ENCODE results near the gene RASSF5. TPM values are rescaled to one million over a fixed set of nuclear protein-coding genes. Genes with fewer than 3 reads are reported as not detected.

RASSF5 gene
- total RNA-seq, 4 donors from 2014 or later, result 6.6 to 23.0 (median 10.5) TPM

DNA sequence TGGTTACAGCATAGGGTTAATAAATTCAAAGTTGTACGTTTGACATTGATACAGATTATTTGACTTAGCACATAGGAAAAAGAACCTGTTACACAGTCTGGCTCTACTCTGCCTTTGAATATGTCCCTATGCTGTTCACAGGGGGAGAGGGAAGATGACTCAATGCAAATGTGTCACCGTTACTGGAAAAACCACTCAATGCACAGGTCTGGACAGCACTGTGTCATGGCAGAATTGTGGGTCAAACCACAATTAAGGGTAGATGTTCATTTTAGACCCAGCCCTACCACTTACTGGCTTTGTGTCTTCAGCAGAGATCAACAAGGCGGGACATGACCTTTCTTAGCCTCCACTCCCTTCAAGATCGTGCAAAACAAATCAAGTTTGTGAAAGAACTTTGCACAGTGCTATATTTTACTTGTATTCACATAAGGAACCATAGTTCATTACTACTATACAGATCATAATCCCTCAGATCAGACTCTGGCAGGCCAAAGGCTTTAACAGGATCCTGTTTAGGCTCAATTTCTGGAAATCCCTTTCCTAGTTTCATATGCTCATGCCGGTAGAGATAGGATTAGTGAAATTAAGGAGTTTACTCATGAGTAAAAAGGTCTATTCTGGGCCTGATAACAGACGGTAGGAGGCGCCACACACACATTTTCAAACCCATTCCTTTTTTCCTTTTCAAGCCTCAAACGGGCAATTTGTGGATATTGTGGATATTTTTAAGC lies 82.9 kb downstream of the RASSF5 start:
- DNase-seq (ENCODE audit: extremely low spot score), result no peak
- Histone ChIP-seq H3K9me3 (no peaks in the 10 kb centered on the region), H3K4me3 (no peak overlapping the region), H3K36me3 (peaks cover 40 to 100% (median 89%) of the 10 kb centered on the region in 4 donors), H3K27me3 (no peaks in the 10 kb centered on the region), H3K27ac (replicated peaks in 1 of 4) (peak overlapping the region in 2 of 4 donors; percentile 5 to 64), H3K4me1 (peaks cover 0 to 36% (median 28%) of the 10 kb centered on the region in 4 donors)
- intact Hi-C loops (cut with DNase I), result no loop called here
- no peak for TF ChIP-seq POLR2A (IDR thresholded peaks at IDR 0.05; ENCODE audit: low read depth)
- TF ChIP-seq, protein P1, sequence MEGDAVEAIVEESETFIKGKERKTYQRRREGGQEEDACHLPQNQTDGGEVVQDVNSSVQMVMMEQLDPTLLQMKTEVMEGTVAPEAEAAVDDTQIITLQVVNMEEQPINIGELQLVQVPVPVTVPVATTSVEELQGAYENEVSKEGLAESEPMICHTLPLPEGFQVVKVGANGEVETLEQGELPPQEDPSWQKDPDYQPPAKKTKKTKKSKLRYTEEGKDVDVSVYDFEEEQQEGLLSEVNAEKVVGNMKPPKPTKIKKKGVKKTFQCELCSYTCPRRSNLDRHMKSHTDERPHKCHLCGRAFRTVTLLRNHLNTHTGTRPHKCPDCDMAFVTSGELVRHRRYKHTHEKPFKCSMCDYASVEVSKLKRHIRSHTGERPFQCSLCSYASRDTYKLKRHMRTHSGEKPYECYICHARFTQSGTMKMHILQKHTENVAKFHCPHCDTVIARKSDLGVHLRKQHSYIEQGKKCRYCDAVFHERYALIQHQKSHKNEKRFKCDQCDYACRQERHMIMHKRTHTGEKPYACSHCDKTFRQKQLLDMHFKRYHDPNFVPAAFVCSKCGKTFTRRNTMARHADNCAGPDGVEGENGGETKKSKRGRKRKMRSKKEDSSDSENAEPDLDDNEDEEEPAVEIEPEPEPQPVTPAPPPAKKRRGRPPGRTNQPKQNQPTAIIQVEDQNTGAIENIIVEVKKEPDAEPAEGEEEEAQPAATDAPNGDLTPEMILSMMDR (IDR thresholded peaks at IDR 0.05), result peak in 1 of 3 experiments; percentile 23
- 66% methylated on average over 8 of the region's 8 CpGs for WGBS

DNA sequence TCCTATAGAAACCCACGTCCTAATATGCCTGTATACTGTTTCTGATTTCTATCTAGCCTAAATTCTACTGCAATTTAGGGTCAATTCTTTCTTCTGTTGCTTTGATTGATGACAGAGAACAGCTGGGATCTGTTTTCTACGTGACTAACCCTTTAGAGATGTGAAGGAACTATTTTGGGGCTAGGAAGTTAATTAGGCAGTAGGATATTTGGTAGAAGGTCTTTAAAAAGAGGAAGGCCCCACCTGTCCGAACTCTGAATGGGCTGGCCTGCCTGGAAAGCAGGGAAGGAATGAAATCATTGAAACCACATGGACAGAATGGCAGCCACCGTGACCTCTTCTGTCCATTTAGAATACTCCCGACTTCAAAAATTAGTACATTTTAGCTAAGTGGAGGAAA lies 83.9 kb downstream of the RASSF5 start:
- H3K27me3 ChIP-seq, result no peaks in the 10 kb centered on the region
- no peak for TF ChIP-seq POLR2AphosphoS5 (IDR thresholded peaks at IDR 0.05)
- TF ChIP-seq EP300 (IDR thresholded peaks at IDR 0.05), result no peak
- no peak for TF ChIP-seq POLR2A (IDR thresholded peaks at IDR 0.05; ENCODE audit: low read depth)
- TF ChIP-seq, protein P1 (IDR thresholded peaks at IDR 0.05), result no peak
- H3K36me3 ChIP-seq, result peaks cover 50 to 100% (median 90%) of the 10 kb centered on the region in 4 donors
- intact Hi-C loops (cut with DNase I), result no loop called here
- no peak overlapping the region for H3K4me3 ChIP-seq
- H3K4me1 ChIP-seq, result peaks cover 0 to 36% (median 28%) of the 10 kb centered on the region in 4 donors
- 71% methylated on average over 5 of the region's 5 CpGs for WGBS
- no peak for DNase-seq (ENCODE audit: extremely low spot score)
- no peaks in the 10 kb centered on the region for H3K9me3 ChIP-seq
- H3K27ac ChIP-seq (replicated peaks in 1 of 4), result no peak overlapping the region

DNA sequence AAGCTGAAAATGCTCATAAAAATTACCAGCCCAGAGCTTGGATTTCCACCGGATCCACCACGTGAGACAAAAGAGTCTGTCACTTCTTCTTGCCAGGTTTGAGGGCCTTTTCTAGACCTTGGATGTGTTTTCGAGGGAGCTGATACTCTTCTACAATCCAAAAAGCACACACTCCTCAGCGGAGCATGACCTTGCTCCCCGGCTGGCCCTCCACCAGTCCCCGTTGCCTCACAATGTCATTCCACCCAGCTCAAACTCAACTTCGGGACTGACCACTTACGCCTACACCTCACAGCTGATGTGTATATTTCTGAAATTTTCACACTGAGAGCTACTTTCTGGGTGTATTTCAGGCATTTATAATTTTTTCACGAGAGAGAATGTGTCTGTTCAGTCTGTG lies 84.4 kb downstream of the RASSF5 start:
- DNase-seq (ENCODE audit: extremely low spot score), result no peak
- H3K9me3 ChIP-seq, result no peaks in the 10 kb centered on the region
- WGBS, result 85% methylated on average over 9 of the region's 9 CpGs
- peaks cover 53 to 100% (median 90%) of the 10 kb centered on the region in 4 donors for H3K36me3 ChIP-seq
- no peak for TF ChIP-seq EP300 (IDR thresholded peaks at IDR 0.05)
- TF ChIP-seq, protein P1 (IDR thresholded peaks at IDR 0.05), result no peak
- no peak for TF ChIP-seq POLR2AphosphoS5 (IDR thresholded peaks at IDR 0.05)
- no peak for TF ChIP-seq POLR2A (IDR thresholded peaks at IDR 0.05; ENCODE audit: low read depth)
- no peak overlapping the region for H3K4me3 ChIP-seq
- peaks cover 0 to 33% (median 27%) of the 10 kb centered on the region in 4 donors for H3K4me1 ChIP-seq
- intact Hi-C loops (cut with DNase I), result no loop called here
- no peak overlapping the region for H3K27ac ChIP-seq (replicated peaks in 1 of 4)
- no peaks in the 10 kb centered on the region for H3K27me3 ChIP-seq

DNA sequence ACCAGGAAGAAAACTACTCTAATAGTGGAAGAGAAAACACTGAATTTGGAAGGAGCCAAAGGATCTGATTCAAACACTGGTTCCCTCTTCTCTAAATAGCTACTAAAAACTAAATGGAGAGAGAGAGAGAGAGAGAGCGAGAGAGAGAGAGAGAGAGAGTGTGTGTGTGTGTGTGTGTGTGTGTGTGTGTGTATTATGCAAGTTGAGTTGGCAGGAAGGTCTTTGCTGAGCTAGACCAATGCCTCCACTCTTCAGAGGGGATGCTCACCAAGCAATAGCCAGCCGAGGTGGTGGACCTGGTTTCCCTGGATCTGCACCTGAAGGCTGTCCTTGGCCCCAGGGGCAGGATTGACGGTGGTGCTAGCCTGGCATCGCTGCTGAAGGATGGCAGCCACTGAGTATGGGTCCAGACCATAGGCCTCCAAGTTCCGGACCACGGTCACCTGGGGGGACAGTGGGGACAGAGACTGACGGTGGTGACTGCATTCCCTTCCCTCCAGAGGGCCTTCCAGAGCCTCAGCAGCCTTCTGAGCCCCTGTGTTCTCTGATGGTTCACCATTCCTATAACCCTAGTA lies 86.1 kb downstream of the RASSF5 start:
- intact Hi-C loops (cut with DNase I), result no loop called here
- no peak overlapping the region for H3K27ac ChIP-seq (replicated peaks in 1 of 4)

More for the DNA sequence above, 86.1 kb downstream of the RASSF5 start:
- WGBS, result 76% methylated on average over 5 of the region's 7 CpGs
- TF ChIP-seq, protein P1 (IDR thresholded peaks at IDR 0.05), result no peak
- TF ChIP-seq EP300 (IDR thresholded peaks at IDR 0.05) (no peak), POLR2A (IDR thresholded peaks at IDR 0.05; ENCODE audit: low read depth) (no peak), POLR2AphosphoS5 (IDR thresholded peaks at IDR 0.05) (no peak)
- no peak overlapping the region for H3K4me3 ChIP-seq
- no peaks in the 10 kb centered on the region for H3K9me3 ChIP-seq
- H3K27me3 ChIP-seq, result no peaks in the 10 kb centered on the region
- no peak for DNase-seq (ENCODE audit: extremely low spot score)
- H3K36me3 ChIP-seq, result peaks cover 67 to 100% (median 92%) of the 10 kb centered on the region in 4 donors
- H3K4me1 ChIP-seq, result peaks cover 0 to 19% (median 11%) of the 10 kb centered on the region in 4 donors
